ENCODE measurements around the gene OR13A1. TPM values are rescaled to one million over a fixed set of nuclear protein-coding genes. Genes with fewer than 3 reads are reported as not detected.
"Not testable (repeated sequence)": the region's sequence is repeated elsewhere in the genome, so short reads cannot be mapped to it uniquely, and the experiment has no call there.

OR13A1 gene
- total and polyA plus RNA-seq, 3 donors from 2014 or later: 0.15 to 0.79 (median 0.50) TPM

DNA sequence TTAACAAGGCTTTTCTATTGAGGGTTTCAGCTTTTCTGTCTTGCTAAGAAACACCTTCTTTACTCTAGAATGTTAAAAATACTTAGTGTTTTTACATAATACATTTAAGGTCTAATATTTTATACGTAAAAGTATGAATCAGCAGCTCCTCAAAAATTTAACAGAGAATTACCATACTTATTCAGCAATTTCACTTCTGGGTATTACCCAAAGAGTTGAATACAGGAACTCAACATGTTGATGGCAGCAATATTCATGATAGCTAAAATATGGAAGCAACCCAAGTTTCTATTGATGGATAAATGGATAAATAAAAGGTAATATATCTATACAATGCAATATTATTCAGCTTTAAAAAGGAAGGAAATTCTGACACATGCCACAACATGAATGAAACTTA lies 9.7 kb upstream of the OR13A1 start:
- TF ChIP-seq POLR2A (IDR thresholded peaks at IDR 0.05): no peak
- TF ChIP-seq, protein P1, sequence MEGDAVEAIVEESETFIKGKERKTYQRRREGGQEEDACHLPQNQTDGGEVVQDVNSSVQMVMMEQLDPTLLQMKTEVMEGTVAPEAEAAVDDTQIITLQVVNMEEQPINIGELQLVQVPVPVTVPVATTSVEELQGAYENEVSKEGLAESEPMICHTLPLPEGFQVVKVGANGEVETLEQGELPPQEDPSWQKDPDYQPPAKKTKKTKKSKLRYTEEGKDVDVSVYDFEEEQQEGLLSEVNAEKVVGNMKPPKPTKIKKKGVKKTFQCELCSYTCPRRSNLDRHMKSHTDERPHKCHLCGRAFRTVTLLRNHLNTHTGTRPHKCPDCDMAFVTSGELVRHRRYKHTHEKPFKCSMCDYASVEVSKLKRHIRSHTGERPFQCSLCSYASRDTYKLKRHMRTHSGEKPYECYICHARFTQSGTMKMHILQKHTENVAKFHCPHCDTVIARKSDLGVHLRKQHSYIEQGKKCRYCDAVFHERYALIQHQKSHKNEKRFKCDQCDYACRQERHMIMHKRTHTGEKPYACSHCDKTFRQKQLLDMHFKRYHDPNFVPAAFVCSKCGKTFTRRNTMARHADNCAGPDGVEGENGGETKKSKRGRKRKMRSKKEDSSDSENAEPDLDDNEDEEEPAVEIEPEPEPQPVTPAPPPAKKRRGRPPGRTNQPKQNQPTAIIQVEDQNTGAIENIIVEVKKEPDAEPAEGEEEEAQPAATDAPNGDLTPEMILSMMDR (IDR thresholded peaks at IDR 0.05): no peak

GRCh38 chr10:45319702-45320101 lies 4.3 kb upstream of the OR13A1 start:
- no peak overlapping the region for H3K27ac ChIP-seq
- intact Hi-C loops (cut with DNase I; ENCODE audit: low total_unique reads): no loop called here
- H3K36me3 ChIP-seq (ENCODE audit: low read depth, missing control alignments): no peaks in the 10 kb centered on the region
- no peaks in the 10 kb centered on the region for H3K9me3 ChIP-seq
- no peaks in the 10 kb centered on the region for H3K4me1 ChIP-seq
- TF ChIP-seq, protein P1 (IDR thresholded peaks at IDR 0.05): no peak
- TF ChIP-seq POLR2A (IDR thresholded peaks at IDR 0.05): no peak
- WGBS, 2 donors: 90 to 94% methylated on average over 2 of the region's 2 CpGs
- no peaks in the 10 kb centered on the region for H3K27me3 ChIP-seq
- H3K4me3 ChIP-seq: no peak overlapping the region
- DNase-seq: no peak

More for the DNA sequence above, 9.7 kb upstream of the OR13A1 start:
- H3K4me3 ChIP-seq: no peak overlapping the region
- H3K36me3 ChIP-seq (ENCODE audit: low read depth, missing control alignments): no peaks in the 10 kb centered on the region
- H3K27me3 ChIP-seq: no peaks in the 10 kb centered on the region
- WGBS, 2 donors: 81 to 85% methylated on average over 1 of the region's 1 CpG
- no peaks in the 10 kb centered on the region for H3K9me3 ChIP-seq
- H3K4me1 ChIP-seq: no peaks in the 10 kb centered on the region
- no peak for DNase-seq
- H3K27ac ChIP-seq: no peak overlapping the region
- intact Hi-C loops (cut with DNase I; ENCODE audit: low total_unique reads): no loop called here

DNA sequence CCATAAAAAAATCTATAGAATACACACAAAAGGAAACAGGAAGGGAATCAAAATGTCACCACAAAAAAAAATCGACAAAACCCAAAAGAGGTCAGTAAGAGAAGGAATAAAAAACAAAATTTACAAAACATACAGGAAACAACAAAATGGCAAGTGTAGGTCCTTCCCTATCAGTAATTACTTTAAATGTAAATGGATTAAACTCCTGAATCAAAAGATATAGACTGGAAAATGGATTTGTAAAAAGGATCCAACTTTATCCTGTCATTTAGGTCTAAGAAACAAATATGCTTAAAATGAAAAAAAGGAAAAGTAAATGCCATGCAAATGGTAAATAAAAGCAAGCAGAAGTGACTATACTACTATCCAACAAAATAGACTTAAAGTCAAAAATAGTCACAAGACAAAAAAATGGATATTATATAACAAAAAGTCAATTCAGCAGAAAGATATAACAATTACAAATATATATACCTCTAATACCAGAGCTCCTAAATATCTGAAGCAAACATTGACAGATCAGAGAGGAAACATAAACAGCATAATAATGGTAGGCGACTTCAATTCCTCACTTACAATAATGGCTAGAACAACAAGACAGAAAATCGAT lies 2.0 kb downstream of the OR13A1 start:
- DNase-seq: no peak
- intact Hi-C loops (cut with DNase I; ENCODE audit: low total_unique reads): no loop called here
- H3K27ac ChIP-seq: no peak overlapping the region
- H3K27me3 ChIP-seq: no peaks in the 10 kb centered on the region
- H3K4me3 ChIP-seq: no peak overlapping the region
- TF ChIP-seq, protein P1 (IDR thresholded peaks at IDR 0.05): no peak
- no peak for TF ChIP-seq POLR2A (IDR thresholded peaks at IDR 0.05)
- no peaks in the 10 kb centered on the region for H3K4me1 ChIP-seq
- no peaks in the 10 kb centered on the region for H3K36me3 ChIP-seq (ENCODE audit: low read depth, missing control alignments)
- 85 to 90% methylated on average over 3 of the region's 3 CpGs for WGBS, 2 donors
- no peaks in the 10 kb centered on the region for H3K9me3 ChIP-seq

DNA sequence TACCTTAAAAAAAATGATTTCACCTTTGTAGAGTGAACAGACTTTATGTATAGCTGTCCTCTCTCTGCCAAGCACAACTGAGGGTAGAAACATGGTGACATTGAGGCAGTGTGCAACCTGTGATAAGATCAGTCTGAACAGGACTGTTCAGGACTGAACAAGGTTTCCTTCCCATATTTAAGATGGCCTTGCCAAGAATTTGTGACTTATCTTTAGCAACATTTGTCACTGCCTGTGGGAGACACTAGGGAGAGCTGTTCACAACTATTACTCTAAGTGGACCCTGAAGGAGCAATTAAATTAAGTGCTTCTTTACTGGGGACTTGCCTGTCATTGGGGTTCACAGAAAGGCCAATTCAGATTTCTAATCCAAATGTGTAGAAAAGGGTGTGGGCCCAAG lies 6.7 kb downstream of the OR13A1 start:
- intact Hi-C loops (cut with DNase I; ENCODE audit: low total_unique reads): no loop called here
- DNase-seq: peak; percentile 23
- no peak for TF ChIP-seq POLR2A (IDR thresholded peaks at IDR 0.05)
- TF ChIP-seq, protein P1 (IDR thresholded peaks at IDR 0.05): no peak
- no peak overlapping the region for H3K27ac ChIP-seq
- no peak overlapping the region for H3K4me3 ChIP-seq
- no peaks in the 10 kb centered on the region for H3K27me3 ChIP-seq
- H3K9me3 ChIP-seq: no peaks in the 10 kb centered on the region
- H3K4me1 ChIP-seq: no peaks in the 10 kb centered on the region
- no peaks in the 10 kb centered on the region for H3K36me3 ChIP-seq (ENCODE audit: low read depth, missing control alignments)

- no peaks in the 10 kb centered on the region for H3K36me3 ChIP-seq (ENCODE audit: low read depth, missing control alignments)
- DNase-seq: no peak
- H3K9me3 ChIP-seq: no peaks in the 10 kb centered on the region
- H3K27me3 ChIP-seq: no peaks in the 10 kb centered on the region
- TF ChIP-seq, protein P1 (IDR thresholded peaks at IDR 0.05): no peak
- no peak for TF ChIP-seq POLR2A (IDR thresholded peaks at IDR 0.05)
- intact Hi-C loops (cut with DNase I; ENCODE audit: low total_unique reads): no loop called here
- no peak overlapping the region for H3K4me3 ChIP-seq
- WGBS, 2 donors: 80 to 84% methylated on average over 3 of the region's 3 CpGs
- no peaks in the 10 kb centered on the region for H3K4me1 ChIP-seq
- no peak overlapping the region for H3K27ac ChIP-seq
Observed at GRCh38 chr10:45302573-45302972, 12.8 kb downstream of the OR13A1 start.

DNA sequence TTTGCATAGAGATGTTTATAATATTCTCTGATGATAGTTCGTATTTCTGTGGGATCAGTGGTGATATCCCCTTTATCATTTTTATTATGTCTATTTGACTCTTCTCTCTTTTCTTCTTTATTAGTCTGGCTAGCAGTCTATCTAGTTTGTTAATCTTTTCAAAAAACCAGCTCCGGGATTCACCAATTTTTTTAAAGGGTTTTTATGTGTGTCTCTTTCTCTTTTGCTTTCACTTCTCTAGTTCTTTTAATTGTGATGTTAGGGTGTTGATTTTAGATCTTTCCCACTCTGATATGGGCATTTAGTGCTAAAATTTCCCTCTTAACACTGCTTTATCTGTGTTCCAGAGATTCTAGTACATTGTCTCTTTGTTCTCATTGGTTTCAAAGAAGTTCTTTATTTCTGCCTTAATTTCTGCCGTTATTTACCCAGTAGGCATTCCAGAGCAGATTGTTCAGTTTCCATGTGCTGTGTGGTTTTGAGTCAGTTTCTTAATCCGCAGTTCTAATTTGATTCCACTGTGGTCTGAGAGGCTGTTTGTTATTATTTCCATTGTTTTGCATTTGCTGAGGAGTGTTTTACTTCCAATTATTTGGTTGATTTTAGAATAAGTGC lies 17.0 kb downstream of the OR13A1 start:
- H3K27ac ChIP-seq; H3K27me3 ChIP-seq; DNase-seq; intact Hi-C loops (cut with DNase I; ENCODE audit: low total_unique reads); H3K4me1 ChIP-seq; H3K36me3 ChIP-seq (ENCODE audit: low read depth, missing control alignments); H3K9me3 ChIP-seq; H3K4me3 ChIP-seq: not testable (repeated sequence)
- 71 to 77% methylated on average over 4 of the region's 4 CpGs for WGBS, 2 donors

Measured in testis (tissue), 3 donors.